Neutrophil (primary cell): ENCODE results near the gene CFAP157.

Experiments
- H3K27ac ChIP-seq: fragments of 200-600 bp; sonication (generic); 2 replicates; pipeline ENCODE4 v1.5.1; 2016; ENCODE audit warnings: mild to moderate bottlenecking, moderate library complexity
- H3K27me3 ChIP-seq: fragments of 200-600 bp; sonication (generic); 2 replicates; pipeline ENCODE4 v1.6.0; 2016; ENCODE audit warnings: mild to moderate bottlenecking
- H3K36me3 ChIP-seq: fragments of 200-600 bp; sonication (generic); 2 replicates; pipeline ENCODE4 v1.5.1; 2017
- H3K4me1 ChIP-seq, 2 experiments: fragments of 200-600 bp in 1 of 2; sonication (generic) in 1 of 2; 1 replicate in 1 of 2; 2 replicates in 1 of 2; pipeline versions ENCODE4 v1.5.1 to v1.6.1; 2013 to 2016; ENCODE audit warnings: low read depth in 1 of 2, low read length in 1 of 2, mild to moderate bottlenecking in 1 of 2, moderate library complexity in 1 of 2; ENCODE audit not compliant: control insufficient read depth in 1 of 2, insufficient read depth in 1 of 2
- H3K4me3 ChIP-seq, 2 experiments: fragments of 200-600 bp in 1 of 2; sonication (generic) in 1 of 2; 1 replicate in 1 of 2; 2 replicates in 1 of 2; pipeline ENCODE4 v1.5.1; 2013 to 2016; ENCODE audit warnings: low read depth in 1 of 2, low read length in 1 of 2, mild to moderate bottlenecking in 1 of 2, moderate library complexity in 1 of 2
- H3K9me3 ChIP-seq: fragments of 200-600 bp; sonication (generic); 2 replicates; pipeline ENCODE4 v1.5.1; 2016
- TF ChIP-seq, protein P1 (sequence below): fragments of 200-600 bp; sonication (generic); IDR thresholded peaks from 2 replicates; pipeline ENCODE4 v1.5.1; 2016; ENCODE audit warnings: antibody characterized with exemption

Gene CFAP157

DNA sequence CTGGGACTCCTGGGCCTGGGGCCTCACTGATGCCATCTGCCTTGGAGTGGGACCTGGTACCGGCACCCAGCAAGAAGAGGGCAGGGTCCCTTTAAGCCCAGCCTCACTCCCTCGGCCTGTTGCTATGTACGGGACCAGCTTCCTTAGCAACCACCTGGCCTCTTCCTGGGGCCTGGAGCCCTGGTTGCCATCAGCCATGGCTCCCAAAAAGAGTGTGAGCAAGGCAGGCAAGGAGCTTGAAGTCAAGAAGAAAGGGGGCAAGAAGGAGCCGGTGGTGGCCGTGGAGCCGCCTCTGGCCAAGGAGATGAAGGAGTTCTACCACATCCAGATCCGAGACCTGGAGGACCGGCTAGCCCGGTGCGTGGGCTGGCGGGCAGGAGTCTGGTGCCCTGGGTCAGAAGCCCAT is at the start of gene CFAP157:
Gene CFAP157, plus strand, starts transcription at position 153 of the 406 bp plus-strand sequence. Its CDS starts 44 bp downstream, at position 197.
- H3K4me3 ChIP-seq = no peak within 1 kb of the TSS
- H3K9me3 ChIP-seq = no peaks in the 10 kb centered on the region
- H3K27me3 ChIP-seq = peaks cover 8% of the 10 kb centered on the region
- no peak within 1 kb of the TSS for H3K27ac ChIP-seq
- no peaks in the 10 kb centered on the region for H3K36me3 ChIP-seq
- H3K4me1 ChIP-seq = peaks cover 0 to 9% of the 10 kb centered on the region in 2 experiments
- TF ChIP-seq, protein P1, sequence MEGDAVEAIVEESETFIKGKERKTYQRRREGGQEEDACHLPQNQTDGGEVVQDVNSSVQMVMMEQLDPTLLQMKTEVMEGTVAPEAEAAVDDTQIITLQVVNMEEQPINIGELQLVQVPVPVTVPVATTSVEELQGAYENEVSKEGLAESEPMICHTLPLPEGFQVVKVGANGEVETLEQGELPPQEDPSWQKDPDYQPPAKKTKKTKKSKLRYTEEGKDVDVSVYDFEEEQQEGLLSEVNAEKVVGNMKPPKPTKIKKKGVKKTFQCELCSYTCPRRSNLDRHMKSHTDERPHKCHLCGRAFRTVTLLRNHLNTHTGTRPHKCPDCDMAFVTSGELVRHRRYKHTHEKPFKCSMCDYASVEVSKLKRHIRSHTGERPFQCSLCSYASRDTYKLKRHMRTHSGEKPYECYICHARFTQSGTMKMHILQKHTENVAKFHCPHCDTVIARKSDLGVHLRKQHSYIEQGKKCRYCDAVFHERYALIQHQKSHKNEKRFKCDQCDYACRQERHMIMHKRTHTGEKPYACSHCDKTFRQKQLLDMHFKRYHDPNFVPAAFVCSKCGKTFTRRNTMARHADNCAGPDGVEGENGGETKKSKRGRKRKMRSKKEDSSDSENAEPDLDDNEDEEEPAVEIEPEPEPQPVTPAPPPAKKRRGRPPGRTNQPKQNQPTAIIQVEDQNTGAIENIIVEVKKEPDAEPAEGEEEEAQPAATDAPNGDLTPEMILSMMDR = no peak

DNA sequence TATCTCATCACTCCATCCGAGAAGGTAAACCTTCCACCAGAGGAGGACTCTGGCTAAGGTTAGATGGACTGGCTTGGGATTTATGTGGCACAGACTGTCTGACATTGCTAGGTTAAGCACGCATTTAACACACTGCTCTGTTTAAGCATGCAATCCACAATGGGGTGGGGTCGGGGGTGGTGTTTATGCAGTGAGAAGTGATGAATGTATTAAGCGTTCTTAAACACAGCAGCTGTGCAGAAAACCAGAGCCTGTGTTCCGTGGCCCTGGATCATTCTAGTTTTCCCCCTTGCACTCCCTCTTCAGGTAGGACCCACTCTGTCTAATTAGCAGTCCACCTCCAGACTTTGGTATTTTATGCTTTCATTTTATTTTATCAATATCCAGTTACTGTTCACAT is 48.4 kb upstream of the CFAP157 start:
- Histone ChIP-seq H3K36me3 (no peaks in the 10 kb centered on the region), H3K4me3 (no peak overlapping the region), H3K27me3 (no peaks in the 10 kb centered on the region), H3K9me3 (no peaks in the 10 kb centered on the region), H3K27ac (no peak overlapping the region), H3K4me1 (no peaks in the 10 kb centered on the region)
- TF ChIP-seq, protein P1 = no peak

DNA sequence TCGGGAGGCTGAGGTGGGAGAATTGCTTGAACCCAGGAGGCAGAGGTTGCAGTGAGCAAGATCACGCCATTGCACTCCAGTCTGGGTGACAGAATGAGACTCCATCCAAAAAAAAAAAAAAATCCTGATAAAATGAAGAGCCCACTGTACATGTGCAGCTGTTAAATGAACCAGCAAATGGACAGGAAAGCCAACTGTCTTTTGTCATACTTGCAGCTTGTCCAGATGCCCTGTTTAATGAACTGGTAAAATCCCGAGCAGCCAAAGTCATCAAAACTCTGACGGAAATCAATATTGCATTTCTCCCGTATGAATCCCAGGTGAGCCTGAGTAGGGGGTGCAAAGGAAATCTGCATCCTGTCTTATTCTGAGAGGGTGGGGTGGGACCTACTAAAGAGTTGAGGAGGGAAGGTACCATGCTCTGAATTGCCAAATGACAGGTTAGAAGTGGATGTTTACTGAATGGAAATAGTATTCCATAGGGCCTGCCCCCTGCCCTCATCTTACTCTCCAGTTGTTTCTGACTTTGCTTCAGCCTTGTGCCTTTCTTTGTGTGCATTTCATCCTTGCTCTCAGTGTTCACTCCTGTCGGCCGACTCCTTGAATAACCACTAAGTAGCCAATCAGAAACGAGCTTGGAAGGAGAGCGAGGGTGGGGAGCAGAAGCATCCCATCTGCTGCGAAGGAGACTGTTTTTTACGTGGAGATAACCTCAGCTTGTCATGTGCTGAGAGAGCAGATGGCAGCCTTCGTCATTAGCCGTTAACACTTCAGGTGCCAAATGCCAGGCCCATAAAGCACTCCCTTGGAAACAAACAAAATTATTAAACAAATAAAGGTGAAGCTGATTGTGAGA is 45.7 kb upstream of the CFAP157 start:
- Histone ChIP-seq H3K9me3 (no peaks in the 10 kb centered on the region), H3K36me3 (no peaks in the 10 kb centered on the region), H3K27ac (no peak overlapping the region), H3K4me3 (no peak overlapping the region), H3K4me1 (no peaks in the 10 kb centered on the region), H3K27me3 (no peaks in the 10 kb centered on the region)
- TF ChIP-seq, protein P1 = no peak

DNA sequence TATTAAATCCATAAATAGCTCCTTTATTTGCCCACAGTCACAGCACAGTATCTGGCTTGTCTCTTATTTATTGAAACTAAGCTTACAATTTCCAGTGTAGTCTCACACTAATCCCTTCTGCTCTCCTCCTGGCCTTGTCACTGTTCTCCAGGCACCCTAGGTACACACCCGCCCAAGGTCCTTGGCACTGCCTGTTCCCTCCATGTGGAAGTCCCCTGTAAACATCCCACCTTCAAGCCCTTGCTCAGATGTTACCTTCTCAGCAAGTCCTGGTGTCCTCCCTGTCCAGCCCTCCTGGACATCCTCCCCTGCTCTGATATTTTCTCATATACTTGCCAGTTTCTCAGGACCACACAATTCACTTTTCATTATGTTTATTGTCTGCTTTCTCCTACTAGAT is 44.2 kb upstream of the CFAP157 start:
- Histone ChIP-seq H3K4me1 (no peaks in the 10 kb centered on the region), H3K27me3 (no peaks in the 10 kb centered on the region), H3K4me3 (no peak overlapping the region), H3K36me3 (no peaks in the 10 kb centered on the region), H3K27ac (no peak overlapping the region), H3K9me3 (no peaks in the 10 kb centered on the region)
- TF ChIP-seq, protein P1 = no peak

DNA sequence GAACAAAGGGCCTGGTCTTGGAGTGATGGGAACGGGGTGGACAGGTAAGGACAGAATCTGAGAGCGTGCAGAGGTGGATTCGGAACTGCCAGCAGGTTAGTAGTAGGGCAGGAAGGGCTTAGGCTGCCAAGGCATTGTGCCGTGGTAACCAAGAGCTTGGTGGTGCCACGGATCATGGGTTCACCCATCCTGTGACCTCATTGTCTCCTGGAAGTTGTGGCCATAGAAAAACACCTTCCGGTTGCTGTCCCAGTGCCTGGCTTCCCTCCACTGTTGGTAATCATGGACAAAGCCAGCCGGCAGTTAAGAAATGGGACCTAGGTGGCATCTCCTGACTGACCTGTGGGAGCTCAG is 42.5 kb upstream of the CFAP157 start:
- H3K27ac ChIP-seq = no peak overlapping the region
- H3K36me3 ChIP-seq = no peaks in the 10 kb centered on the region

More for the DNA sequence above, 42.5 kb upstream of the CFAP157 start:
- TF ChIP-seq, protein P1 = no peak
- Histone ChIP-seq H3K4me1 (no peaks in the 10 kb centered on the region), H3K27me3 (no peaks in the 10 kb centered on the region), H3K4me3 (no peak overlapping the region), H3K9me3 (no peaks in the 10 kb centered on the region)
